ENCODE results near the gene GPR32.
"Not testable (repeated sequence)": the region's sequence is repeated elsewhere in the genome, so short reads cannot be mapped to it uniquely, and the experiment has no call there.

GPR32 gene, protein sequence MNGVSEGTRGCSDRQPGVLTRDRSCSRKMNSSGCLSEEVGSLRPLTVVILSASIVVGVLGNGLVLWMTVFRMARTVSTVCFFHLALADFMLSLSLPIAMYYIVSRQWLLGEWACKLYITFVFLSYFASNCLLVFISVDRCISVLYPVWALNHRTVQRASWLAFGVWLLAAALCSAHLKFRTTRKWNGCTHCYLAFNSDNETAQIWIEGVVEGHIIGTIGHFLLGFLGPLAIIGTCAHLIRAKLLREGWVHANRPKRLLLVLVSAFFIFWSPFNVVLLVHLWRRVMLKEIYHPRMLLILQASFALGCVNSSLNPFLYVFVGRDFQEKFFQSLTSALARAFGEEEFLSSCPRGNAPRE

GRCh38 chr19:50770164-50770563 lies at the start of gene GPR32:
Gene GPR32, plus strand, starts transcription at chr19:50770464. Its CDS starts 137 bp downstream, at chr19:50770601.
- not testable (repeated sequence) for DNase-seq (ENCODE audit: low spot score)

- DNase-seq (ENCODE audit: low spot score): no peak
Observed at GRCh38 chr19:50720921-50721381, 49.3 kb upstream of the GPR32 start.

- no peak for DNase-seq (ENCODE audit: low spot score)
Observed at GRCh38 chr19:50721441-50722137, 48.7 kb upstream of the GPR32 start.

DNA sequence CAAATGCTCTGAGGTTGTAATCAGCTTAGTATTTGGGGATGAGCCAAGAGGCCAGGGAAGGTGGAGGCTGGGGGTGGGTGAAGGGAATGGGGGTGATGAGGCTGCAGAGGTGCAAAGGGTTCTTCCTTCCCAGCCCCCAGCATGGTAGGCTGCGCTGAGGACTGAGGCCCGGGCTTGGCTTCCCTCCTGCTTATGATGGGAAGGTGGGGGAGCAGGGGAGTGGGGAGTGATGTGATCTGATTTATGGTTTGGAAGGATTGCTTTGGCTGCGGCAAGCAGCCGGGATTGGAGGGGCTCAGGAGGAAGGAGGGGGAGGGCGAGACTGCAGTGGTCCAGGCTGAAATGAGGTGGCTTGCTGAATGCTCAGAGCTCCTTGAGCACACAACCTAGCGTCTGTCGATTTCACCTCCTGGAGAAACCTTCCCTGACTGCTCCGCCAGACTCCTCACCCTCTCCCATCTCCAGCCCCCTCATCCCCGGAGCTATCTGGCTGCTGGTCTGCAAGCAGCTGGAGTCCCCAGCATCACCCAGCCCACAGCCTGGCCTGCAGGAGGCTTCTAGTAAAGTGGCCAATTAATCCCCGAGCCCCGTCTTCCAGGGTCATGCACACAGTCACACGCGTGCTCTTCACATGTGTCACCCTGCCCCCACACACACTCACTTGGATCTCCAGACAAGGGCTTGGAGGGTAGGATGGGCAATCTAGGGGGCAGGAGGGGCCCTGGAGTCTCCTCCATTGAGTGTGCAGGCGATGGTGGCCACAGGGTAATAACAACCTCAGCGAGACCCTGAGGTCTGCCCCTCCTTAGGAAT lies 47.9 kb upstream of the GPR32 start:
- DNase-seq (ENCODE audit: low spot score): no peak

GRCh38 chr19:50723069-50723468 lies 47.2 kb upstream of the GPR32 start, which contains the start of gene CLEC11A:
Gene CLEC11A, plus strand, starts transcription at chr19:50723364. Its CDS starts 162 bp downstream, at chr19:50723526.
- DNase-seq (ENCODE audit: low spot score): no peak

GRCh38 chr19:50723735-50724521 lies 46.3 kb upstream of the GPR32 start:
- no peak for DNase-seq (ENCODE audit: low spot score)

- peak; percentile 98 for DNase-seq (ENCODE audit: low spot score)
Observed at GRCh38 chr19:50724522-50725217, 45.6 kb upstream of the GPR32 start.

DNA sequence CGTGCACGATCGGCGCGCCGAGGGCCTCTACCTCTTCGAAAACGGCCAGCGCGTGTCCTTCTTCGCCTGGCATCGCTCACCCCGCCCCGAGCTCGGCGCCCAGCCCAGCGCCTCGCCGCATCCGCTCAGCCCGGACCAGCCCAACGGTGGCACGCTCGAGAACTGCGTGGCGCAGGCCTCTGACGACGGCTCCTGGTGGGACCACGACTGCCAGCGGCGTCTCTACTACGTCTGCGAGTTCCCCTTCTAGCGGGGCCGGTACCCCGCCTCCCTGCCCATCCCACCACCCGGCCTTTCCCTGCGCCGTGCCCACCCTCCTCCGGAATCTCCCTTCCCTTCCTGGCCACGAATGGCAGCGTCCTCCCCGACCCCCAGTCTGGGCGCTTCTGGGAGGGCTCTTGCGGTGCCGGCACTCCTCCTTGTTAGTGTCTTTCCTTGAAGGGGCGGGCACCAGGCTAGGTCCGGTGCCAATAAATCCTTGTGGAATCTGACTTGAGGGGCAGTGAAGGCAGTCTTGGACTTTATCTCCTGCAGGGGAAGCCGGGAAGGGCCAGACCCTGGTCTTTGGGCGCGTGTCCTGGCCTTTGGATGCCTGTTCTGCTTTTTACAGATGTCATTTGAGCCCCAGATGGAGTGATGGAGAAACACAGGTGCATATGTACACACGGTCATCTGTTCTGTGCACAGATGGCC lies 44.9 kb upstream of the GPR32 start:
- DNase-seq (ENCODE audit: low spot score): no peak

DNA sequence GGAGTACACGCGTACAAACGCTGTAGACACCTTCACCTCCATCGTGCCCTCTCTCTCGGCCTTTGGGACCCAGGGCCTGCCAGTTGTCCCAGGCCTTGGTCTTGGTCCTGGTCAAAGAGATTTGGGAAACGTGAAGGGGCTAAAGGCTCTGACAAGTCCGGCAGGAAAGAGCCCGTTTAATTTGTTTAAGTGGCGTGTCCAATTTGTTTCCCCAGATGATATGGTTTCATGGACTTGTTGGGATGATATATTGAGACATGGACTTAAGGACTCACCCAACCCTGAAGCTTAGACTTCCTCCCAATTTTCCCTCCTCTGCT lies 44.4 kb upstream of the GPR32 start:
- DNase-seq (ENCODE audit: low spot score): no peak

GRCh38 chr19:50728084-50728737 lies 42.1 kb upstream of the GPR32 start:
- peak; percentile 26 for DNase-seq (ENCODE audit: low spot score)

DNA sequence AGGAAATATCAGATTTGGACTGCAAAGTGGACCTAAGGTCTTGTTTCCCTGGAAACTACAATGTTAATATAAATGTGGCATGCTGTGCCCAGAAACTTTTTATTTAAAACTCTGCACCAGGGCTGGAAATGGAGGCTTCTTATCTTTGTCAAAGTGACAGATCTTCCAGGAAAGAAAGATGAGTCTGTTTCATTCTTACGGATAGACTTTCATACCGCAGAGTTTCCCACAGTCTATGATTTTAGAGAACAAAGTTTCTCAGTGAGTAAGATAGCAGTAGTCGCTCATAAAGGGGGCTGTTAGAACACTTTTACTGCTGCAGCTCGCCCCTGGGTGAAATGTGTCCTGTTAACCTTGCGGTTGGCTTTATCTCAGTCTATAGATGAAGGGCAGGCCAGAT lies 40.4 kb upstream of the GPR32 start:
- no peak for DNase-seq (ENCODE audit: low spot score)

GRCh38 chr19:50735869-50736268 lies 34.4 kb upstream of the GPR32 start:
- DNase-seq (ENCODE audit: low spot score): no peak

DNA sequence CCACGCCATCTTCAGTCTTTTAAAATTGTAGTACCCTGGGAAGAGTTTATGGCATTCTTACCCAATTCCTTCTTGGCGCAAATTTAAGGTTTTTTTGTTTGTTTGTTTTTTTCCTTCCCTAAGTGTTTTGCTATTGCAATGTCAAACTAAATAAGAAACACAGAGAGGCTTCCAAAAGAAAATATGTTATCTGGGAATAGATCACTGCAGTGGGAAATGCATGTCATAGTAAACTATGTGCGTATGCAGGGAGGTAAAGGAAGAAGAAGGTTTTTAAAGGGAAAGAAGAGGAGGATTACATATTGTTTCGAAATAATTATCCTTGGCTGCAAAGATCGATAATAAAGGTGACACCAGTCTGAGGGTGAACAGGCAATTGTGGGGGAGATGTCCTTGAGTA lies 33.9 kb upstream of the GPR32 start:
- DNase-seq (ENCODE audit: low spot score): no peak

GRCh38 chr19:50739132-50739913 lies 30.9 kb upstream of the GPR32 start:
- DNase-seq (ENCODE audit: low spot score): no peak

DNA sequence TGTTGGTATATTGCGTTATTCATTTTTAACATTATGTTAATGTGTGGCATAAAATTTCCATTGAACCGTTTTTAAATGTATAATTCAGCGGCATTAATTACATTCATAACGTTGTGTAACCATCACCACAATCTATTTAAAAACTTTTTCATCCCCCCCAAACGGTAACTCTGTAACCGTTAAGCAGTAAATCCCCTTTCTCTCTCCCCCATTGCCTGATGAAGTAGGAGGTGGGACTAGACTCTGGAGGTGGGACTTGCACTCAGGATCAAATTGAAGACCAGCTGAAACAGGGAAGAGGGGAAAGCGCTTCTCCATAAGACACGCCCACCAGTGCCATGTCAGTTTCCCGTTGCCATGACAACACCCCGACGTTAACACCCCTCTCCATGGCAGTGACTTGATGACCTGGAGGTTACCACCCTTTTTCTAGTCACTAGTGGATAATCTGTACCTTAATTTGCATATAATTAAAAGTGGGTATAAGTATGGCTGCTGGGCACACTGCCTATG lies 30.3 kb upstream of the GPR32 start:
- DNase-seq (ENCODE audit: low spot score): no peak

DNA sequence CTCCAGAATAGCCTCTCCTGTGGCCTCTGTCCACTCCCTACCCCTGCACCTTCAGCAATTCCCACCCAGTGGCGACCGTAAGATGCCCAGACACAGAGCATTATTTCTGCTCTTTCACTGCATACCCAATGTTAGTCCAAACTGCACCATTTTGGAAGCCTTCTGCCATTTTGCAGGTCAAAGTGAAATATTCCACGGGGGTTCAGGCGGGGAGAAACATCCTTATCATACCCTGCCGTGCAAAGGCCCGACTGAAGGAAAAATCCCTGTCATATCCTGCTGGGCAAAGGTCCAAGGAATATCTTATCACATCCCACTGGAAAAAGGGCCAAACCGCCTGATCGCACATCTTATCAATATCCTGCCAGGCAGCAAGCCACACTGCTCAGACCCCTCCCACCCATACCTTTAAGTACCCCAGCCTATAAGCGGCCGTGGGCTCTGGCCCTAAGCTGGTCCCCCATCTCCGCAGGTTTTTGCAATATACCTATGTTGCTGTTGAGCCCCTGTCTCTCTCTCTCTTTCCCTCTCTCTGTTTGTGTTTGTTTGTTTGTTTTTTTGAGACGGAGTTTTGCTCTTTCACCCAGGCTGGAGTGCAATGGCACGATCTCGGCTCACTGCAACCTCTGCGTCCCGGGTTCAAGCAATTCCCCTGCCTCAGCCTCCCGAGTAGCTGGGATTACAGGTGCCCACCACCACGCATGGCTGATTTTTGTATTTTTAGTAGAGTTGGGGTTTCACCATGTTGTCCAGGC lies 28.9 kb upstream of the GPR32 start:
- no peak for DNase-seq (ENCODE audit: low spot score)

DNA sequence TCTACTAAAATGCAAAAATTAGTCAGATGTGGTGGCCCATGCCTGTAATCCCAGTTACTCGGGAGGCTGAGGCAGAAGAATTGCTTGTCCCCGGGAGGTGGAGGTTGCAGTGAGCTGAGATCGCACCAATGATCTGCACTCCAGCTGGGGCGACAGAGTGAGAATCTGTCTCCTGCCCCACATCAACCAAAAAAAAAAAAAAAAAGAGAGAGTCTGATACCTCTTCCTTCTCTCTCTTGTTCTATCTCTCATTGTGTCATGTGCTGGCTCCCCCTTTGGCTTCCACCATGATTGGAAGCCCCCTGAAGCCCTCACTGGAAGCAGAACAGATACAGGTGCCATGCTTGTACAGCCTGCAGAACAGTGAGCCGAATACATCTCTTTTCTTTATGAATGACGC lies 26.7 kb upstream of the GPR32 start:
- no peak for DNase-seq (ENCODE audit: low spot score)

GRCh38 chr19:50745221-50745620 lies 25.0 kb upstream of the GPR32 start:
- DNase-seq (ENCODE audit: low spot score): no peak
